K562 (cell line): Measurements from ENCODE around the gene RSPH9. TPM values are rescaled to one million over a fixed set of nuclear protein-coding genes. Genes with fewer than 3 reads are reported as not detected.

ENCODE experiments used
- CHD4 ChIP-seq: fragments of 200-600 bp; sonication (generic); IDR thresholded peaks from 3 replicates; pipeline ENCODE4 v1.6.1; 2012; ENCODE audit warnings: low read depth, mild to moderate bottlenecking, mixed read lengths, low read length, inconsistent platforms; ENCODE audit not compliant: insufficient read depth, insufficient replicate concordance, poor library complexity, severe bottlenecking
- DEAF1 ChIP-seq: fragments of 450-650 bp; formaldehyde crosslinking; IDR thresholded peaks from 2 replicates; pipeline ENCODE4 v1.4.0; 2020; ENCODE audit warnings: mild to moderate bottlenecking, moderate library complexity
- DIDO1 ChIP-seq: fragments of 450-650 bp; IDR thresholded peaks from 2 replicates; pipeline ENCODE4 v1.6.1; 2016; ENCODE audit warnings: low read depth, missing biosample characterization, missing genetic modification characterization
- EWSR1 ChIP-seq: fragments of 450-650 bp; IDR thresholded peaks from 2 replicates; pipeline ENCODE4 v1.6.1; 2018; ENCODE audit warnings: borderline replicate concordance, mild to moderate bottlenecking, low read depth, moderate library complexity; ENCODE audit not compliant: partially characterized antibody
- HMGXB4 ChIP-seq: sonication (generic); formaldehyde crosslinking; IDR thresholded peaks from 2 replicates; pipeline ENCODE4 v1.8.1; 2023; ENCODE audit warnings: mild to moderate bottlenecking, missing genetic modification reagents
- JUN ChIP-seq, 2 experiments: sonication (generic) in 1 of 2; formaldehyde crosslinking in 1 of 2; IDR thresholded peaks; 2 replicates each; pipeline versions ENCODE4 v1.6.1 to v1.8.0; 2012 to 2022; ENCODE audit warnings: borderline replicate concordance in 2 of 2, mild to moderate bottlenecking in 2 of 2, improper control_type of control experiment in 1 of 2, low read depth in 1 of 2, low read length in 1 of 2, missing genetic modification reagents in 1 of 2
- KLF6 ChIP-seq: fragments of 250-450 bp; sonication (Bioruptor Pico); IDR thresholded peaks from 2 replicates; pipeline ENCODE4 v1.4.0; 2020; ENCODE audit warnings: mild to moderate bottlenecking, moderate library complexity, borderline replicate concordance
- LEF1 ChIP-seq: fragments of 450-650 bp; IDR thresholded peaks from 2 replicates; pipeline ENCODE4 v1.6.1; 2016; ENCODE audit warnings: mild to moderate bottlenecking
- MEF2A ChIP-seq: IDR thresholded peaks from 2 replicates; pipeline ENCODE4 v1.6.1; 2011; ENCODE audit warnings: low read depth, mild to moderate bottlenecking, low read length, moderate library complexity; ENCODE audit not compliant: control insufficient read depth
- MLLT1 ChIP-seq, 2 experiments: fragments of 450-650 bp; IDR thresholded peaks; 2 replicates each; pipeline ENCODE4 v1.6.1; 2016
- MYC ChIP-seq, 2 experiments: fragments of 250-450 bp in 1 of 2; sonication (Bioruptor Pico) in 1 of 2; IDR thresholded peaks; 2 replicates each; pipeline versions ENCODE4 v1.5.1 to v1.6.1; 2012 to 2021; ENCODE audit warnings: low read depth in 2 of 2, borderline replicate concordance in 1 of 2, improper control_type of control experiment in 1 of 2, low read length in 1 of 2, mild to moderate bottlenecking in 1 of 2, moderate library complexity in 1 of 2
- POLR3G ChIP-seq: IDR thresholded peaks from 2 replicates; pipeline ENCODE4 v1.6.1; 2011; ENCODE audit not compliant: insufficient read length, insufficient replicate concordance; ENCODE audit errors: extremely low read depth
- PRPF4 ChIP-seq: fragments of 200-400 bp; formaldehyde crosslinking; IDR thresholded peaks from one replicate; pipeline ENCODE4 v1.6.1; 2017; ENCODE audit warnings: low read length, low read depth, mild to moderate bottlenecking; ENCODE audit not compliant: insufficient read depth, poor library complexity, severe bottlenecking
- RBM25 ChIP-seq: fragments of 200-400 bp; formaldehyde crosslinking; IDR thresholded peaks from 2 replicates; pipeline ENCODE4 v1.6.1; 2018; ENCODE audit warnings: low read length, low read depth, moderate library complexity; ENCODE audit not compliant: severe bottlenecking
- SOX6 ChIP-seq: fragments of 450-650 bp; IDR thresholded peaks from 2 replicates; pipeline ENCODE4 v1.6.1; 2014; ENCODE audit warnings: mild to moderate bottlenecking
- SP1 ChIP-seq: sonication (generic); formaldehyde crosslinking; IDR thresholded peaks from 2 replicates; pipeline ENCODE4 v1.8.1; 2022; ENCODE audit warnings: mild to moderate bottlenecking, missing genetic modification reagents
- U2AF2 ChIP-seq: fragments of 200-400 bp; formaldehyde crosslinking; optimal IDR thresholded peaks from 2 replicates; pipeline ENCODE3; 2017; ENCODE audit warnings: low read depth, mild to moderate bottlenecking, low read length
- ZBTB1 ChIP-seq: sonication (generic); formaldehyde crosslinking; IDR thresholded peaks from 2 replicates; pipeline ENCODE4 v1.8.1; 2023; ENCODE audit warnings: missing genetic modification reagents, low read depth, mild to moderate bottlenecking, borderline replicate concordance
- ZNF253 ChIP-seq: fragments of 250-450 bp; sonication (Bioruptor Pico); conservative IDR thresholded peaks from 2 replicates; pipeline ENCODE4 v1.6.1; 2021; ENCODE audit warnings: mild to moderate bottlenecking
- ZNF644 ChIP-seq: fragments of 200-800 bp; sonication (Bioruptor generic); IDR thresholded peaks from 2 replicates; pipeline ENCODE4 v1.6.1; 2016; ENCODE audit warnings: low read depth, missing genetic modification characterization, missing compliant biosample characterization
- ZNF695 ChIP-seq: fragments of 450-650 bp; formaldehyde crosslinking; IDR thresholded peaks from 2 replicates; pipeline ENCODE4 v1.4.0; 2020; ENCODE audit warnings: mild to moderate bottlenecking, moderate library complexity
- ZSCAN29 ChIP-seq: fragments of 450-650 bp; IDR thresholded peaks from 2 replicates; pipeline ENCODE4 v1.6.1; 2017
- polyA plus RNA-seq, 8 experiments: library from polyadenylated mRNA; depleted of rRNA in 4 of 8; stranded (reverse) in 5 of 8; unstranded in 3 of 8; fragments of >200 nt; fragmentation: Nextera tagmentation in 2 of 8; fragmentation: Illumina TruSeq in 1 of 8; extraction: Ambion mirVana in 2 of 8; extraction: Trizol in 1 of 8; gene quantifications; 2 replicates each; pipeline versions ENCODE4 v1.2.1 to v1.2.3, GENCODE V29; 2011 to 2014; ENCODE audit warnings: inconsistent platforms in 1 of 8, missing spikeins in 1 of 8
- total RNA-seq, 7 experiments: library from RNA; depleted of rRNA in 6 of 7; stranded (reverse); fragments of >200 nt in 6 of 7; fragmentation: Illumina TruSeq in 2 of 7; extraction: Trizol in 2 of 7; gene quantifications; 2 replicates each; pipeline versions ENCODE4 v1.2.1 to v1.2.3, GENCODE V29; 2011 to 2021; ENCODE audit warnings: low replicate concordance in 1 of 7

RSPH9 gene
- total and polyA plus RNA-seq, 9 of the 15 experiments (the other 6 are each of a cell fraction or from before 2014, with no cell fraction given): 0.05 to 0.60 (median 0.39) TPM; not detected in 6

- TF ChIP-seq HMGXB4 (CRISPR knock-in tag): no peak
- TF ChIP-seq POLR3G: no peak
- no peak for TF ChIP-seq MYC (IDR thresholded peaks at IDR 0.05; ENCODE audit: low read depth, low read length)
- peak; percentile 85; the same call in 1 of the 2 replicates for TF ChIP-seq MYC (CRISPR knock-in tag; IDR thresholded peaks at IDR 0.05; ENCODE audit: borderline replicate concordance, low read depth)
- TF ChIP-seq PRPF4: no peak
- TF ChIP-seq SOX6: peak; percentile 36; the same call in 1 of the 2 replicates
- TF ChIP-seq CHD4: no peak
- no peak for TF ChIP-seq EWSR1
- no peak for TF ChIP-seq RBM25
- no peak for TF ChIP-seq U2AF2
- no peak for TF ChIP-seq ZNF644 (tag)
- 0 out of 2 replicates have a peak, but pooled peaks have one; percentile 8 for TF ChIP-seq JUN (IDR thresholded peaks at IDR 0.05; ENCODE audit: borderline replicate concordance, low read depth, low read length)
- no peak for TF ChIP-seq JUN (CRISPR knock-in tag; IDR thresholded peaks at IDR 0.05; ENCODE audit: borderline replicate concordance)
- no peak for TF ChIP-seq ZNF253 (CRISPR knock-in tag)
- no peak for TF ChIP-seq MEF2A
- TF ChIP-seq ZSCAN29: no peak
- no peak for TF ChIP-seq KLF6 (CRISPR knock-in tag)
- peak; percentile 97 to 99 for TF ChIP-seq MLLT1 (IDR thresholded peaks at IDR 0.05)
- no peak for TF ChIP-seq DIDO1 (tag)
- TF ChIP-seq DEAF1 (CRISPR knock-in tag): no peak
- TF ChIP-seq LEF1: peak; percentile 67; the same call in 1 of the 2 replicates
- no peak; the same call in 1 of the 2 replicates for TF ChIP-seq SP1 (CRISPR knock-in tag)
- TF ChIP-seq ZNF695: no peak
- TF ChIP-seq ZBTB1 (CRISPR knock-in tag): no peak
These were observed 16.3 kb upstream of the RSPH9 start (continued) for GRCh38 chr6:43628393-43629103.
